Measurements from ENCODE around the gene ABCA13.

The ABCA13 gene

DNA sequence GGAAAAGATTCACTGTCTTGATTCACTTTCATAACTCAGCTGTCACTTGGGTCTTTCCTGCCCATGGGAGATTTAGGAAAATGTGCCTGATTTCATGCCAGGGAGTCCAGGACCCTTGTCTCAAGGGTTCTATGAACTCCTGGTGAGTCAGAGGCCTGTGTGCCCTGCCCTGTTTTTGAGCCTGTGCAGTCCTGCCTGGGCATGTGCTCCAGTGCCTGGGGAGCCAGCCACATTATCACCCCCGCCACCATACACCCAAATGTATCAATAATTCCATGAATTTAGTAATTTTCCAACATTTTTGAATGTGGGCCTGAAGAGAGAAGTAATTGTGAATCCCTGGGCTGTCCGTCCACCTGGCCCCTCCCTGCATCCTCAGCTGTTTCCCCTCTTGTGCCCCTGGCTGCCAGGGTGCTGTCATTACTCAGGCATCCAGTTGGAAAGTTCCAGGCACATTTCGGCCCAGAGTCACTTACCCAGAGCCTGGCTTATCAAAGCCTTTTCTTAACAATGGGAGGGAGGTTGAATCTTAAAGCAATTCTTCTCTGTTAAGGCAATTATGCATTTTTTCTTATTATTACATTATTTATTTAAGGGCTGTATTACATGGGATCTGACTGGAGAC lies 465.2 kb downstream of the ABCA13 start:
- no peak overlapping the region for H3K27ac ChIP-seq

DNA sequence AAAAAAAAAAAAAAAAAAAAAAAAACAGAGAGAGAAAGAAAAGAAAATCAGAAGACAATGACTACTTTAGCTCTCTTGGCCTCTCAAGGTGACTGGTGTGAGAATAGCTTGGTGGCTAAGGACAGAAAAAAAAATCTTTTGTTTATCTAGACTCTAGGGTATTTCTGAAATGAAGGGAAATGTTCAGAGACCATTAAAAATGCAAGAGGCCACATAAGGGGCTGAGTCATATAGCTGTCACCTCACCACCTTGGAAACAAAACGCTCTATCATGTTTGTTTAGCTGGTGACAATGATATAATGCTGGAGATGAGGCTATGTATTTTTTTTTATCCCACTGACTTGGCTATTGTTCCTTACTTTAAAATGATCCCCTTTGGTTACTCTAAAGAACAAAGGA lies 466.1 kb downstream of the ABCA13 start:
- no peak overlapping the region for H2AFZ ChIP-seq (ENCODE audit: low read depth)
- no peak overlapping the region for H3K4me2 ChIP-seq
- no peak overlapping the region for H3K4me3 ChIP-seq (IDR thresholded peaks at IDR 0.05; ENCODE audit: insufficient read depth, low read depth, low read length)
- H3K27ac ChIP-seq: no peak overlapping the region
- H3K4me1 ChIP-seq (ENCODE audit: low read depth, poor library complexity, severe bottlenecking): peaks cover 20% of the 10 kb centered on the region
- TF ChIP-seq, protein P1, sequence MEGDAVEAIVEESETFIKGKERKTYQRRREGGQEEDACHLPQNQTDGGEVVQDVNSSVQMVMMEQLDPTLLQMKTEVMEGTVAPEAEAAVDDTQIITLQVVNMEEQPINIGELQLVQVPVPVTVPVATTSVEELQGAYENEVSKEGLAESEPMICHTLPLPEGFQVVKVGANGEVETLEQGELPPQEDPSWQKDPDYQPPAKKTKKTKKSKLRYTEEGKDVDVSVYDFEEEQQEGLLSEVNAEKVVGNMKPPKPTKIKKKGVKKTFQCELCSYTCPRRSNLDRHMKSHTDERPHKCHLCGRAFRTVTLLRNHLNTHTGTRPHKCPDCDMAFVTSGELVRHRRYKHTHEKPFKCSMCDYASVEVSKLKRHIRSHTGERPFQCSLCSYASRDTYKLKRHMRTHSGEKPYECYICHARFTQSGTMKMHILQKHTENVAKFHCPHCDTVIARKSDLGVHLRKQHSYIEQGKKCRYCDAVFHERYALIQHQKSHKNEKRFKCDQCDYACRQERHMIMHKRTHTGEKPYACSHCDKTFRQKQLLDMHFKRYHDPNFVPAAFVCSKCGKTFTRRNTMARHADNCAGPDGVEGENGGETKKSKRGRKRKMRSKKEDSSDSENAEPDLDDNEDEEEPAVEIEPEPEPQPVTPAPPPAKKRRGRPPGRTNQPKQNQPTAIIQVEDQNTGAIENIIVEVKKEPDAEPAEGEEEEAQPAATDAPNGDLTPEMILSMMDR (conservative IDR thresholded peaks at IDR 0.05; ENCODE audit: low read depth, low read length): no peak
- no peaks in the 10 kb centered on the region for H3K27me3 ChIP-seq (ENCODE audit: insufficient read depth, low read depth)
- no peak overlapping the region for H3K9ac ChIP-seq
- H4K20me1 ChIP-seq (ENCODE audit: insufficient read depth): no peaks in the 10 kb centered on the region
- H3K79me2 ChIP-seq (ENCODE audit: insufficient read depth, low read depth): no peaks in the 10 kb centered on the region
- no peaks in the 10 kb centered on the region for H3K36me3 ChIP-seq (ENCODE audit: insufficient read depth)

More for the DNA sequence above, 465.2 kb downstream of the ABCA13 start:
- H3K9ac ChIP-seq: no peak overlapping the region
- H2AFZ ChIP-seq (ENCODE audit: low read depth): no peak overlapping the region
- H3K4me3 ChIP-seq (IDR thresholded peaks at IDR 0.05; ENCODE audit: insufficient read depth, low read depth, low read length): no peak overlapping the region
- TF ChIP-seq, protein P1 (conservative IDR thresholded peaks at IDR 0.05; ENCODE audit: low read depth, low read length): no peak
- H3K4me1 ChIP-seq (ENCODE audit: low read depth, poor library complexity, severe bottlenecking): peaks cover 20% of the 10 kb centered on the region
- no peaks in the 10 kb centered on the region for H3K79me2 ChIP-seq (ENCODE audit: insufficient read depth, low read depth)
- no peaks in the 10 kb centered on the region for H3K36me3 ChIP-seq (ENCODE audit: insufficient read depth)
- no peak overlapping the region for H3K4me2 ChIP-seq
- no peaks in the 10 kb centered on the region for H3K27me3 ChIP-seq (ENCODE audit: insufficient read depth, low read depth)
- H4K20me1 ChIP-seq (ENCODE audit: insufficient read depth): no peaks in the 10 kb centered on the region

DNA sequence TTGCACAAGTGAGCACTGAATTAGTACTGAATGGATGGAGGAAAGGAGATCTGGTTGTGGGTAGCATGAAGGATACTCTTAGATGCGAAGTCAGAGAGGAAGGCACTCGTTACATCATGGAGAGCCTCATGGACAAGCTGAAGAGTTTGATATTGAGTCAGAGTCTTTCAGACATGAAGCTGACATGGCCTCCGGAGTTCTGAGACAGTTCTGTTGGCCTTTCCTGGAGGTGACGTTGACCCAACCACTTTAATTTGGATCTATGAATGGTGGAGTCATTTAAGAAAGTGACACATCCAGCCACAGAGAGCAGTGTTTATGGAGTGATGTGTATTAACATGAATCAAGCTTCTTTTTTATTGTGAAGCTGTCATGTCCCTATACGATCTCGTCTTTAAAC lies 466.8 kb downstream of the ABCA13 start:
- TF ChIP-seq, protein P1 (conservative IDR thresholded peaks at IDR 0.05; ENCODE audit: low read depth, low read length): no peak
- Histone ChIP-seq H3K36me3 (ENCODE audit: insufficient read depth) (no peaks in the 10 kb centered on the region), H3K27me3 (ENCODE audit: insufficient read depth, low read depth) (no peaks in the 10 kb centered on the region), H3K9ac (no peak overlapping the region), H2AFZ (ENCODE audit: low read depth) (no peak overlapping the region), H3K4me1 (ENCODE audit: low read depth, poor library complexity, severe bottlenecking) (peaks cover 18% of the 10 kb centered on the region), H3K27ac (no peak overlapping the region), H4K20me1 (ENCODE audit: insufficient read depth) (no peaks in the 10 kb centered on the region), H3K4me3 (IDR thresholded peaks at IDR 0.05; ENCODE audit: insufficient read depth, low read depth, low read length) (no peak overlapping the region), H3K4me2 (no peak overlapping the region), H3K79me2 (ENCODE audit: insufficient read depth, low read depth) (no peaks in the 10 kb centered on the region)

DNA sequence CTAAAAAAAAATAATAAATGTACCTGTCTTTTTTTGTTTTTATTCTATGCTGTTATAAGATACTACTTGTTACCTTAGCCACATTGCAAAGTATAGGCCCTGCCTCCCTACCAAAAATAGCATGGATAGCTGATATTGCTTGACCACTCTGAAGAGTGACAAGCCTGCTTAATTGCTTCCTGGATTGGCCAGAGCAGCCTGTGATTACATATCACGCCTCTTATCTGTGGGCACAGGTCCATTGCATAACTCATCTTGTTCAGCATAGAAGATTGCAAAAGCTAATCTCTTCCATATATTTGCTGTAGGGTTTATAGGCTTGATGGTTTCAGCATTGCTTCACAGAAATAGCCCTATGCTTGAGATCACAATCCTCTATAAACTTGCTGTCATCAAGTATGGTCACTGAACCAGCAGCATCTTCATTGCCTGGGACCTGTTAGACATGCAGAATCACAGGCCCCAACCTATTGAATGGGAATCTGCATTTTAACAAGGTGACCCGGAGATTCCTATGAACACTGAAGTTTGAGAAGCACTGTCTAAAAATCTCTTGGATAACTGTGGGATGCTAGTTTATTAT lies 472.3 kb downstream of the ABCA13 start:
- Histone ChIP-seq H3K27ac (no peak overlapping the region), H3K4me2 (no peak overlapping the region), H3K36me3 (ENCODE audit: insufficient read depth) (no peaks in the 10 kb centered on the region), H2AFZ (ENCODE audit: low read depth) (no peak overlapping the region), H4K20me1 (ENCODE audit: insufficient read depth) (no peaks in the 10 kb centered on the region), H3K79me2 (ENCODE audit: insufficient read depth, low read depth) (no peaks in the 10 kb centered on the region), H3K4me1 (ENCODE audit: low read depth, poor library complexity, severe bottlenecking) (no peaks in the 10 kb centered on the region), H3K4me3 (IDR thresholded peaks at IDR 0.05; ENCODE audit: insufficient read depth, low read depth, low read length) (no peak overlapping the region), H3K9ac (no peak overlapping the region), H3K27me3 (ENCODE audit: insufficient read depth, low read depth) (no peaks in the 10 kb centered on the region)
- TF ChIP-seq, protein P1 (conservative IDR thresholded peaks at IDR 0.05; ENCODE audit: low read depth, low read length): no peak
